PC-3 (cell line): ENCODE measurements around the gene ZBTB46.

Experiments used
- CTCF ChIP-seq: fragments of 300-600 bp; sonication (generic); conservative IDR thresholded peaks from 2 replicates; pipeline ENCODE4 v1.5.1; 2017; ENCODE audit warnings: antibody characterized with exemption, low read depth, mild to moderate bottlenecking, low read length
- EZH2 ChIP-seq: fragments of 300-600 bp; sonication (generic); IDR thresholded peaks from one replicate; pipeline ENCODE4 v1.6.1; 2017; ENCODE audit warnings: antibody characterized with exemption, mild to moderate bottlenecking, low read length; ENCODE audit not compliant: unreplicated experiment

- TF ChIP-seq CTCF (no peak), EZH2 (no peak)
Measured at GRCh38 chr20:63821811-63822210, 9.3 kb downstream of the ZBTB46 start.
